Neutrophil (primary cell): ENCODE results near the gene RAPH1.
"Not testable (repeated sequence)": the region's sequence is repeated elsewhere in the genome, so short reads cannot be mapped to it uniquely, and the experiment has no call there.

Experiments used
- H3K27ac ChIP-seq: fragments of 200-600 bp; sonication (generic); 2 replicates; pipeline ENCODE4 v1.5.1; 2016; ENCODE audit warnings: mild to moderate bottlenecking, moderate library complexity
- H3K27me3 ChIP-seq: fragments of 200-600 bp; sonication (generic); 2 replicates; pipeline ENCODE4 v1.6.0; 2016; ENCODE audit warnings: mild to moderate bottlenecking
- H3K36me3 ChIP-seq: fragments of 200-600 bp; sonication (generic); 2 replicates; pipeline ENCODE4 v1.5.1; 2017
- H3K4me1 ChIP-seq, 2 experiments: fragments of 200-600 bp in 1 of 2; sonication (generic) in 1 of 2; 1 replicate in 1 of 2; 2 replicates in 1 of 2; pipeline versions ENCODE4 v1.5.1 to v1.6.1; 2013 to 2016; ENCODE audit warnings: low read depth in 1 of 2, low read length in 1 of 2, mild to moderate bottlenecking in 1 of 2, moderate library complexity in 1 of 2; ENCODE audit not compliant: control insufficient read depth in 1 of 2, insufficient read depth in 1 of 2
- H3K4me3 ChIP-seq, 2 experiments: fragments of 200-600 bp in 1 of 2; sonication (generic) in 1 of 2; 1 replicate in 1 of 2; 2 replicates in 1 of 2; pipeline ENCODE4 v1.5.1; 2013 to 2016; ENCODE audit warnings: low read depth in 1 of 2, low read length in 1 of 2, mild to moderate bottlenecking in 1 of 2, moderate library complexity in 1 of 2
- H3K9me3 ChIP-seq: fragments of 200-600 bp; sonication (generic); 2 replicates; pipeline ENCODE4 v1.5.1; 2016
- CTCF ChIP-seq: fragments of 200-600 bp; sonication (generic); IDR thresholded peaks from 2 replicates; pipeline ENCODE4 v1.5.1; 2016; ENCODE audit warnings: antibody characterized with exemption

Gene RAPH1

GRCh38 chr2:203431391-203432185 lies 103.5 kb downstream of the RAPH1 start:
- H3K36me3 ChIP-seq, result no peaks in the 10 kb centered on the region
- no peak for TF ChIP-seq CTCF

GRCh38 chr2:203429643-203430042 lies 105.5 kb downstream of the RAPH1 start:
- H3K4me3 ChIP-seq, H3K4me1 ChIP-seq, H3K9me3 ChIP-seq, H3K27me3 ChIP-seq, H3K27ac ChIP-seq, H3K36me3 ChIP-seq: not testable (repeated sequence)

More at GRCh38 chr2:203431391-203432185, 103.5 kb downstream of the RAPH1 start:
- Histone ChIP-seq H3K9me3 (no peaks in the 10 kb centered on the region), H3K4me3 (no peak overlapping the region), H3K27ac (no peak overlapping the region), H3K27me3 (no peaks in the 10 kb centered on the region), H3K4me1 (no peaks in the 10 kb centered on the region)

GRCh38 chr2:203427061-203427460 lies 108.0 kb downstream of the RAPH1 start:
- no peaks in the 10 kb centered on the region for H3K36me3 ChIP-seq
- no peak overlapping the region for H3K27ac ChIP-seq
- no peak for TF ChIP-seq CTCF

GRCh38 chr2:203418271-203418670 lies 116.8 kb downstream of the RAPH1 start:
- Histone ChIP-seq H3K4me1 (no peaks in the 10 kb centered on the region), H3K4me3 (no peak overlapping the region), H3K27ac (no peak overlapping the region), H3K36me3 (no peaks in the 10 kb centered on the region), H3K27me3 (no peaks in the 10 kb centered on the region), H3K9me3 (no peaks in the 10 kb centered on the region)
- TF ChIP-seq CTCF, result no peak

More at GRCh38 chr2:203427061-203427460, 108.0 kb downstream of the RAPH1 start:
- Histone ChIP-seq H3K27me3 (no peaks in the 10 kb centered on the region), H3K4me1 (no peaks in the 10 kb centered on the region), H3K9me3 (no peaks in the 10 kb centered on the region), H3K4me3 (no peak overlapping the region)

GRCh38 chr2:203413796-203414195 lies 121.3 kb downstream of the RAPH1 start:
- TF ChIP-seq CTCF, result no peak
- no peak overlapping the region for H3K4me3 ChIP-seq
- H3K27ac ChIP-seq, result no peak overlapping the region
- no peaks in the 10 kb centered on the region for H3K4me1 ChIP-seq
- H3K9me3 ChIP-seq, result no peaks in the 10 kb centered on the region
- no peaks in the 10 kb centered on the region for H3K27me3 ChIP-seq
- no peaks in the 10 kb centered on the region for H3K36me3 ChIP-seq

- Histone ChIP-seq H3K36me3 (no peaks in the 10 kb centered on the region), H3K27ac (no peak overlapping the region), H3K4me3 (no peak overlapping the region), H3K4me1 (no peaks in the 10 kb centered on the region), H3K9me3 (no peaks in the 10 kb centered on the region), H3K27me3 (no peaks in the 10 kb centered on the region)
- no peak for TF ChIP-seq CTCF
Observed at GRCh38 chr2:203412546-203413331, 122.4 kb downstream of the RAPH1 start.
